ENCODE data around the gene ATPAF1. TPM values are rescaled to one million over a fixed set of nuclear protein-coding genes. Genes with fewer than 3 reads are reported as not detected.

ATPAF1 gene
- total and polyA plus RNA-seq, 12 donors, result 104 to 225 (median 139) TPM

DNA sequence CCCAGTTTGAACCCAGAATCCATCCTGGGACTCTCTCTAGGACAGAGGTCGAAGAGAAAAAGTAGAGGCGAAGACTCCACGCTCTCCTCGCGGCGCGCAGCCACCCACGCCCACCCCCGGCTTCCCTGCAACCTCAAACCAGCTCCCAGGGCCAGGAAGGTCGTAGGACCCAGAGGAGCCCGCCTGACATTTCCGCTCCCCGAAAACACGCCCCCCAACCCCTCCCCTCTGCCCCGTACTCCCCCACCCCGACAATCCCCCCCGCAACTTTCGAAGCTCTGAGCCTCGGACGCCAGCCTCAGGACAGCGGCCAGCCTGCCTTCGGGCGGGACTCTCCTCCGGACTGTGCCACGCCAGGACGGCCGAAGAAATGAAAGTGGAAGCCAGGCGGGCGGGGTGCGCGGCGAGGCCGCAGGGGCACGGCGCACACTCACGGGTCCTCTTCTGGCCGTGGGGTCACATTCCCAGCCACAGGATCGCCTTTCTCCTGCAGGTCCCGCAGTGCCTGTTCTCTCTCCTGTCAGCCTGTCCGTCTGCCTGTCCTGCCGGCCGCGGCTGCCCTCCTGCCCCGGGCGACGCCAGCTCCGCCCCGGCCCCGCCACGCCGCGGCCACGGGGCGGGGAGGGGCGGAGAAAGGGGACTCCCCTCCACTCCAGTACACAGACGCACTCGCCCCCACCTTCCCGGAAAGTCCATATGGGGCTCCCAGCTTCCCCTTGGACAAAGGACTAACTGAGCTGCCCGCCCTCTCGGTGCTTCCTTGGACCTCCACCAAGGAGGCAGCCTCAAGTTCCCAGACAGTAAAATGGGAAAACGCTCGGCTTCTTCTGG, 51.7 kb downstream of the ATPAF1 start, which contains the start of gene MOB3C:
MOB3C (minus strand) TSS at position 535 of the 831 bp plus-strand sequence. CDS start 3,490 bp downstream, outside the sequence.
- 0 to 1% (median 0%) methylated on average over 23 to 62 of the region's 62 CpGs for WGBS, 4 donors
- TF ChIP-seq, protein P1, sequence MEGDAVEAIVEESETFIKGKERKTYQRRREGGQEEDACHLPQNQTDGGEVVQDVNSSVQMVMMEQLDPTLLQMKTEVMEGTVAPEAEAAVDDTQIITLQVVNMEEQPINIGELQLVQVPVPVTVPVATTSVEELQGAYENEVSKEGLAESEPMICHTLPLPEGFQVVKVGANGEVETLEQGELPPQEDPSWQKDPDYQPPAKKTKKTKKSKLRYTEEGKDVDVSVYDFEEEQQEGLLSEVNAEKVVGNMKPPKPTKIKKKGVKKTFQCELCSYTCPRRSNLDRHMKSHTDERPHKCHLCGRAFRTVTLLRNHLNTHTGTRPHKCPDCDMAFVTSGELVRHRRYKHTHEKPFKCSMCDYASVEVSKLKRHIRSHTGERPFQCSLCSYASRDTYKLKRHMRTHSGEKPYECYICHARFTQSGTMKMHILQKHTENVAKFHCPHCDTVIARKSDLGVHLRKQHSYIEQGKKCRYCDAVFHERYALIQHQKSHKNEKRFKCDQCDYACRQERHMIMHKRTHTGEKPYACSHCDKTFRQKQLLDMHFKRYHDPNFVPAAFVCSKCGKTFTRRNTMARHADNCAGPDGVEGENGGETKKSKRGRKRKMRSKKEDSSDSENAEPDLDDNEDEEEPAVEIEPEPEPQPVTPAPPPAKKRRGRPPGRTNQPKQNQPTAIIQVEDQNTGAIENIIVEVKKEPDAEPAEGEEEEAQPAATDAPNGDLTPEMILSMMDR (IDR thresholded peaks at IDR 0.05), result peak in 1 of 6 experiments; percentile 12
- TF ChIP-seq POLR2A (IDR thresholded peaks at IDR 0.05), result peak; percentile 67 to 82
- H3K27me3 ChIP-seq, result no peaks in the 10 kb centered on the region
- peaks cover 34 to 48% of the 10 kb centered on the region in 2 donors for H3K4me1 ChIP-seq (replicated peaks in 1 of 2)
- no peaks in the 10 kb centered on the region for H3K9me3 ChIP-seq (replicated peaks in 1 of 3)
- peaks cover 0 to 8% of the 10 kb centered on the region in 2 donors for H3K36me3 ChIP-seq (replicated peaks in 1 of 2)
- intact Hi-C loops (cut with DNase I), result loop anchor here in 1 of 2 donors (10.0 kb wide), 1 partner anchor 98 kb away; the partner anchor contains the start of gene EFCAB14
- H3K27ac ChIP-seq, result peak within 1 kb of the TSS; percentile 81 to 96 (median 86)
- DNase-seq, result peak; percentile 81 to 92 (median 85)
- peak within 1 kb of the TSS; percentile 75 to 88 (median 80) for H3K4me3 ChIP-seq

DNA sequence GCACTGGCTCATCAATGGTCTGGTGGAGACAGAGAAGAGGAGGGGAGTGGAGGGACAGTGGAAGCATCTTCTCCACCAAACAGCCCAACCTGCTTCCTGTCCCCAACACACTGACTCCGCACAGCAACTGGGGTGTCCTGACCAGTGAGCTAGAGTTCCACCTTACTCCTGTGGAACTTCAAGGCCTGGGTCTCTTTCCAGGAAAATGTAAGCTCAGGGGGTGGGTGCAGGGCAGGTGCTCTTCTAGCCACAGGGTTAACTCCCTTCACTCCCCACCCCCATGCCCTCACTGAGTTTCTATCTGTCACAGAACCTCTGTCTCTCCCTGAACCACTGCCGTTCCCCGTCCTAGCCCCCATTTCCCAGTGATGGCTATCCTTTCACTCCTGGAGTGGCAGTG, 52.4 kb downstream of the ATPAF1 start:
- H3K4me3 ChIP-seq, result peak overlapping the region in 3 of 4 donors; percentile 45 to 88 (median 75)
- DNase-seq, result no peak
- H3K27ac ChIP-seq, result peak overlapping the region in 4 of 5 donors; percentile 81 to 96 (median 90)
- TF ChIP-seq POLR2A (IDR thresholded peaks at IDR 0.05), result no peak
- TF ChIP-seq, protein P1 (IDR thresholded peaks at IDR 0.05), result no peak
- WGBS, 4 donors, result 20 to 65% (median 60%) methylated on average over 2 to 3 of the region's 3 CpGs
- no peaks in the 10 kb centered on the region for H3K9me3 ChIP-seq (replicated peaks in 1 of 3)
- peaks cover 34 to 53% of the 10 kb centered on the region in 2 donors for H3K4me1 ChIP-seq (replicated peaks in 1 of 2)
- intact Hi-C loops (cut with DNase I), result loop anchor here in 1 of 2 donors (10.0 kb wide), 1 partner anchor 99 kb away; the partner anchor contains the start of gene EFCAB14
- no peaks in the 10 kb centered on the region for H3K27me3 ChIP-seq
- peaks cover 0 to 8% of the 10 kb centered on the region in 2 donors for H3K36me3 ChIP-seq (replicated peaks in 1 of 2)

DNA sequence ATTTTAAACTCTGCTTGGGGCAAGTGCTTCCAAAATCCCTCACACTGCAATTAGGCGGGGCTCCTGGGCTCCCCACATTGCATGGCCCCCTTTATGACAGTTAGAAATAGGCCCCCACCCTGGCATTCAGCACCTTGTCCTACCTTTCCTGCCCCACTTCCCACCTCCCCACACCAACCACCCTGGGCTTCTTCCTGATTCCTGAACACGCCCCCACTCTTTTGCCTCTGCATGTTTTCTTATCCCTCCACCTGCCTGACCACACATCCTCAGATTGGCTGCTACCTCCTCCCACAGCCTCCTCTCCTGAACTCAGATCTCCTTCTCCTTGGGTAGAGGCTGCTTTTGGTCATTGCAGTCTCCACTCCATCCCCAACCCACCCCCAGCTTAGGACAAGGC, 53.1 kb downstream of the ATPAF1 start:
- peaks cover 0 to 8% of the 10 kb centered on the region in 2 donors for H3K36me3 ChIP-seq (replicated peaks in 1 of 2)
- H3K27me3 ChIP-seq, result no peaks in the 10 kb centered on the region
- 93 to 98% (median 97%) methylated on average over 2 of the region's 2 CpGs for WGBS, 4 donors
- peak overlapping the region in 1 of 5 donors; percentile 96 for H3K27ac ChIP-seq
- DNase-seq, result no peak
- H3K9me3 ChIP-seq (replicated peaks in 1 of 3), result no peaks in the 10 kb centered on the region
- peaks cover 34 to 54% of the 10 kb centered on the region in 2 donors for H3K4me1 ChIP-seq (replicated peaks in 1 of 2)
- TF ChIP-seq POLR2A (IDR thresholded peaks at IDR 0.05), result no peak
- intact Hi-C loops (cut with DNase I), result loop anchor here in 1 of 2 donors (10.0 kb wide), 1 partner anchor 100 kb away; the partner anchor contains the start of gene EFCAB14
- peak overlapping the region in 1 of 4 donors; percentile 88 for H3K4me3 ChIP-seq

DNA sequence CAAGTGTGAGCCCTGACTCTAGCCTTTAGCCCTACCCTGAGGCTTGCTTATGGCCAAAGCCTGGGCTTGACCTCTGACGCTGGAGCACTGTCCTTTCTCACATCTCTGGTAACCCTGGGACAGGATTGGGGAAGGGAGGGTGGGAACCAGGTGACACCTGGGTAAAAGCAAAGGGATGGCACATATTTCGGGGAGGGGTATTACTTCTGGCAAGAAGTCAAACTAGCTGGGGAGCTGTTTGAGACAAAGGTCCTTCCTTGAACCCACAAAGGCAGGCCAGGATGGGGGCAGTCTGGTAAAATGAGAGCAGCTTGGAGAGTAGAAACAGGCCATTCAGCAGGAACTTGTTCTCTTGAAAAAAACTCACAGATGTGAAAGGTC, 53.6 kb downstream of the ATPAF1 start:
- Histone ChIP-seq H3K4me1 (replicated peaks in 1 of 2) (peaks cover 34 to 54% of the 10 kb centered on the region in 2 donors), H3K9me3 (replicated peaks in 1 of 3) (no peaks in the 10 kb centered on the region), H3K27ac (peak overlapping the region in 2 of 5 donors; percentile 53 to 83), H3K36me3 (replicated peaks in 1 of 2) (peaks cover 0 to 12% of the 10 kb centered on the region in 2 donors), H3K4me3 (no peak overlapping the region), H3K27me3 (no peaks in the 10 kb centered on the region)
- WGBS, 4 donors, result 86 to 92% (median 89%) methylated on average over 2 of the region's 2 CpGs
- intact Hi-C loops (cut with DNase I), result loop anchor here in 1 of 2 donors (10.0 kb wide), 1 partner anchor 100 kb away; the partner anchor contains the start of gene EFCAB14
- DNase-seq, result no peak
- TF ChIP-seq POLR2A (IDR thresholded peaks at IDR 0.05), result no peak
- TF ChIP-seq, protein P1 (IDR thresholded peaks at IDR 0.05), result no peak

All from adrenal gland (tissue), 12 donors.